ENCODE measurements around the gene PIWIL4. TPM values are rescaled to one million over a fixed set of nuclear protein-coding genes. Genes with fewer than 3 reads are reported as not detected.

The PIWIL4 gene
- total and polyA plus RNA-seq, 2 of the 8 experiments (the other 6 are each of a cell fraction or from before 2014, with no cell fraction given): 0.51 to 0.52 TPM

- no peak overlapping the region for H3K18ac ChIP-seq (ENCODE audit: extremely low read depth, low read length)
- no peak overlapping the region for H3K56ac ChIP-seq (replicated peaks; ENCODE audit: insufficient read length, low read depth, low read length)
- H2BK120ac ChIP-seq (replicated peaks; ENCODE audit: low read depth, low read length): no peak overlapping the region
- POLR2A ChIA-PET (ENCODE audit: partially characterized antibody): interaction anchor here (1.0 to 17.2 kb wide), 5 partner anchors 8 to 70 kb away, joined by 3 to 167 read pairs (median 37); no protein-coding TSS in a partner anchor
- TF ChIP-seq EZH2 (IDR thresholded peaks at IDR 0.05; ENCODE audit: low read depth, low read length, severe bottlenecking): no peak
- no peak for TF ChIP-seq SIN3A (conservative IDR thresholded peaks at IDR 0.05 in 1 of 2, IDR thresholded peaks at IDR 0.05 in 1 of 2; ENCODE audit: low read depth in 1 of 2, low read length in 2 of 2)
- no peak for TF ChIP-seq YY1 (IDR thresholded peaks at IDR 0.05; ENCODE audit: low read depth, low read length)
- TF ChIP-seq E2F6 (IDR thresholded peaks at IDR 0.05): no peak
- no peak for TF ChIP-seq TEAD4 (IDR thresholded peaks at IDR 0.05; ENCODE audit: low read depth, low read length)
- no peak for TF ChIP-seq NRF1 (IDR thresholded peaks at IDR 0.05; ENCODE audit: low read depth, low read length)
- TF ChIP-seq CHD2 (IDR thresholded peaks at IDR 0.05; ENCODE audit: low read length): no peak
- no peak for TF ChIP-seq TCF12 (IDR thresholded peaks at IDR 0.05; ENCODE audit: low read depth, low read length)
- TF ChIP-seq ZNF274 (IDR thresholded peaks at IDR 0.05; ENCODE audit: borderline replicate concordance, extremely low read depth, low read length): no peak
- TF ChIP-seq ASH2L (IDR thresholded peaks at IDR 0.05; ENCODE audit: low read length): no peak
- TF ChIP-seq CREB1 (IDR thresholded peaks at IDR 0.05): no peak
- TF ChIP-seq JUN (IDR thresholded peaks at IDR 0.05; ENCODE audit: low read depth, low read length): no peak
- no peak overlapping the region for H3K4me3 ChIP-seq (ENCODE audit: extremely low read depth in 1 of 4, insufficient read depth in 2 of 4, low read depth in 3 of 4, low read length in 4 of 4)
- H3K4me2 ChIP-seq (ENCODE audit: insufficient read depth in 1 of 2, low read depth in 2 of 2, low read length in 2 of 2): no peak overlapping the region
- H2BK5ac ChIP-seq (ENCODE audit: low read depth, low read length): no peak overlapping the region
- H3K14ac ChIP-seq (ENCODE audit: insufficient read length): no peak overlapping the region
- H3K4ac ChIP-seq (replicated peaks; ENCODE audit: insufficient read length, low read depth, low read length): no peak overlapping the region
- no peak overlapping the region for H2AK5ac ChIP-seq (ENCODE audit: low read depth, low read length)
- peak overlapping the region; percentile 6 for H4K91ac ChIP-seq (replicated peaks; ENCODE audit: insufficient read length, low read length)
- H3K23me2 ChIP-seq (ENCODE audit: low read depth, low read length): no peaks in the 10 kb centered on the region
- no peak overlapping the region for H3K27ac ChIP-seq (ENCODE audit: low read depth, low read length)
- no peak overlapping the region for H3K23ac ChIP-seq (ENCODE audit: insufficient read length)
- CTCF ChIA-PET (ENCODE audit: partially characterized antibody): interaction anchor here (0.6 to 1.9 kb wide), 5 partner anchors 10 to 459 kb away, joined by 3 to 7 read pairs (median 3); no protein-coding TSS in a partner anchor
- no peaks in the 10 kb centered on the region for H3K79me1 ChIP-seq (ENCODE audit: low read depth, low read length)
- no peak for FAIRE-seq
- no peak overlapping the region for H2AFZ ChIP-seq (ENCODE audit: low read length)
- H3K27me3 ChIP-seq (replicated peaks in 1 of 4; ENCODE audit: control insufficient read depth in 3 of 4, extremely low read depth in 1 of 4, insufficient read depth in 3 of 4, low read length in 3 of 4): no peaks in the 10 kb centered on the region
- H3K9me3 ChIP-seq (ENCODE audit: insufficient read depth in 2 of 2, low read depth in 1 of 2, low read length in 1 of 2): 0 out of 4 replicates have a peak, but pooled peaks cover 3 to 5% of the 10 kb centered on the region in 2 experiments
- H4K5ac ChIP-seq (ENCODE audit: insufficient read length, low read depth, low read length): no peak overlapping the region
- H2BK15ac ChIP-seq (ENCODE audit: low read length): peak overlapping the region; percentile 53; the same call in 1 of the 2 replicates
- H3K36me3 ChIP-seq (ENCODE audit: control insufficient read depth in 2 of 4, insufficient read depth in 4 of 4, low read length in 3 of 4): peaks cover 0 to 18% (median 4%) of the 10 kb centered on the region in 4 experiments; a peak in 1 of 8 replicates
- no peak overlapping the region for H2BK12ac ChIP-seq (ENCODE audit: low read depth, low read length)
- no peak overlapping the region for H2BK20ac ChIP-seq (ENCODE audit: low read length)
- H3K79me2 ChIP-seq (ENCODE audit: control insufficient read depth in 1 of 2, insufficient read depth in 2 of 2, low read length in 2 of 2): 0 out of 4 replicates have a peak, but pooled peaks cover 0 to 3% of the 10 kb centered on the region in 2 experiments
- H4K8ac ChIP-seq (ENCODE audit: extremely low read depth, insufficient read depth, low read length): no peak overlapping the region
- no peak for DNase-seq (ENCODE audit: low read depth in 1 of 2, low spot score in 2 of 2)
- H3K9ac ChIP-seq (replicated peaks in 1 of 4; ENCODE audit: extremely low read depth in 1 of 4, low read depth in 3 of 4, low read length in 3 of 4): no peak overlapping the region
- no peaks in the 10 kb centered on the region for H4K20me1 ChIP-seq (replicated peaks in 1 of 2; ENCODE audit: control insufficient read depth in 1 of 2, insufficient read depth in 2 of 2, low read length in 2 of 2)
- H3K4me1 ChIP-seq (replicated peaks in 1 of 4; ENCODE audit: control insufficient read depth in 3 of 4, insufficient read depth in 4 of 4, low read length in 3 of 4): peaks cover 0 to 10% (median 1%) of the 10 kb centered on the region in 4 experiments; a peak in 3 of 7 replicates
Observed at GRCh38 chr11:94664346-94664745, 97.2 kb downstream of the PIWIL4 start.
